A549 (cell line): Measurements from ENCODE around the gene CLSTN2. TPM values are rescaled to one million over a fixed set of nuclear protein-coding genes. Genes with fewer than 3 reads are reported as not detected.
A peak's percentile ranks its signal among the peaks of the same experiment; 100 is the strongest.

ENCODE experiments used
- ATAC-seq, 2 experiments: fragments of 200-7000 bp in 1 of 2; fragments of >200 bp in 1 of 2; cut with Nextera tagmentation in 1 of 2; cut with Tn5 transposase in 1 of 2; 3 replicates each; pipeline versions ENCODE4 v1.8.0 to v1.9.1; 2018 to 2020; ENCODE audit warnings: mild to moderate bottlenecking in 1 of 2, moderate library complexity in 1 of 2
- CTCF ChIA-PET: fragments of 300-600 bp; sonication (Branson Sonifier 250); formaldehyde crosslinking; extraction: SDS; loops from one replicate; lab custom pipeline; 2021; ENCODE audit warnings: antibody characterized with exemption, inconsistent platforms; lab: Yijun Ruan, JAX
- POLR2A ChIA-PET: fragments of 350-600 bp; formaldehyde crosslinking; extraction: SDS; loops from one replicate; lab custom pipeline; 2021; ENCODE audit warnings: antibody characterized with exemption, inconsistent platforms; lab: Yijun Ruan, JAX
- DNase-seq, 2 experiments: peaks; one replicate each; pipeline versions ENCODE4 v3.0.0 to v3.0.0-alpha.2; 2011 to 2016; ENCODE audit warnings: low read depth in 1 of 2, low spot score in 1 of 2
- FAIRE-seq: peaks from 2 replicates; lab custom pipeline; 2011; peaks lifted over from hg19 to GRCh38; lab: Jason Lieb, UNC
- H3K27ac ChIP-seq, 2 experiments: fragments of >200 bp; sonication (Bioruptor Twin); formaldehyde crosslinking; 3 replicates each; pipeline ENCODE4 v1.5.1; 2016 to 2017
- H3K4me1 ChIP-seq: fragments of >200 bp; sonication (Bioruptor Twin); formaldehyde crosslinking; 3 replicates; pipeline ENCODE4 v1.6.1; 2016
- H3K4me2 ChIP-seq: fragments of >200 bp; sonication (Bioruptor Twin); formaldehyde crosslinking; 3 replicates; pipeline ENCODE4 v1.6.1; 2016
- H3K4me3 ChIP-seq: fragments of >200 bp; sonication (Bioruptor Twin); formaldehyde crosslinking; 3 replicates; pipeline ENCODE4 v1.5.1; 2016
- H3K9me3 ChIP-seq: fragments of >200 bp; sonication (Bioruptor Twin); formaldehyde crosslinking; 3 replicates; pipeline ENCODE4 v1.6.1; 2016
- ATOH8 ChIP-seq: fragments of 250-450 bp; sonication (Bioruptor Pico); IDR thresholded peaks from 2 replicates; pipeline ENCODE4 v1.5.0; 2020; ENCODE audit warnings: low read depth, mild to moderate bottlenecking, moderate library complexity
- BCL3 ChIP-seq: fragments of >200 bp; sonication (Bioruptor Twin); formaldehyde crosslinking; IDR thresholded peaks from 3 replicates; pipeline ENCODE4 v1.6.1; 2016
- CEBPB ChIP-seq, 2 experiments: fragments of >200 bp in 1 of 2; sonication (Bioruptor Twin) in 1 of 2; formaldehyde crosslinking in 1 of 2; IDR thresholded peaks; 2 replicates each; pipeline ENCODE4 v1.6.1; 2012 to 2016
- CHD4 ChIP-seq: fragments of 200-600 bp; sonication (generic); IDR thresholded peaks from 2 replicates; pipeline ENCODE4 v1.6.1; 2016; ENCODE audit warnings: antibody characterized with exemption, mild to moderate bottlenecking, borderline replicate concordance
- ESRRA ChIP-seq: fragments of 150-350 bp; IDR thresholded peaks from 2 replicates; pipeline ENCODE4 v1.6.1; 2014; ENCODE audit warnings: mild to moderate bottlenecking, low read length, borderline replicate concordance
- FOSB ChIP-seq: fragments of 250-450 bp; sonication (Bioruptor Pico); IDR thresholded peaks from 2 replicates; pipeline ENCODE4 v1.5.0; 2020; ENCODE audit warnings: mild to moderate bottlenecking, moderate library complexity
- FOXS1 ChIP-seq: fragments of 250-450 bp; sonication (Bioruptor Pico); IDR thresholded peaks from 2 replicates; pipeline ENCODE4 v1.5.0; 2020; ENCODE audit warnings: mild to moderate bottlenecking, moderate library complexity
- GATA3 ChIP-seq: IDR thresholded peaks from 2 replicates; pipeline ENCODE4 v1.6.1; 2012; ENCODE audit warnings: borderline replicate concordance
- HDAC2 ChIP-seq: fragments of 200-600 bp; sonication (generic); IDR thresholded peaks from 2 replicates; pipeline ENCODE4 v1.6.1; 2016
- HOXA7 ChIP-seq: fragments of 250-450 bp; sonication (Bioruptor Pico); IDR thresholded peaks from 2 replicates; pipeline ENCODE4 v1.5.0; 2020; ENCODE audit warnings: mild to moderate bottlenecking, moderate library complexity
- HOXB5 ChIP-seq: fragments of 250-450 bp; sonication (Bioruptor Pico); IDR thresholded peaks from 2 replicates; pipeline ENCODE4 v1.5.0; 2020; ENCODE audit warnings: mild to moderate bottlenecking, moderate library complexity
- JUNB ChIP-seq: fragments of >200 bp; sonication (Bioruptor Twin); formaldehyde crosslinking; IDR thresholded peaks from 2 replicates; pipeline ENCODE4 v1.6.1; 2016
- KDM1A ChIP-seq: fragments of 200-600 bp; sonication (generic); IDR thresholded peaks from 2 replicates; pipeline ENCODE4 v1.6.1; 2016; ENCODE audit warnings: low read depth, mild to moderate bottlenecking
- MAFK ChIP-seq: fragments of 450-650 bp; IDR thresholded peaks from 2 replicates; pipeline ENCODE4 v1.6.1; 2014; ENCODE audit not compliant: partially characterized antibody
- MYC ChIP-seq: IDR thresholded peaks from 2 replicates; pipeline ENCODE4 v1.6.1; 2012; ENCODE audit warnings: mild to moderate bottlenecking, inconsistent platforms, low read length, improper control_type of control experiment, borderline replicate concordance
- NPAS2 ChIP-seq: fragments of 250-450 bp; sonication (Bioruptor Pico); IDR thresholded peaks from 2 replicates; pipeline ENCODE4 v1.8.0; 2022; ENCODE audit warnings: mild to moderate bottlenecking, moderate library complexity, borderline replicate concordance
- NR3C1 ChIP-seq: fragments of >200 bp; sonication (Bioruptor Twin); formaldehyde crosslinking; IDR thresholded peaks from 3 replicates; pipeline ENCODE4 v1.6.1; 2017
- PBX3 ChIP-seq: IDR thresholded peaks from 2 replicates; pipeline ENCODE4 v1.6.1; 2012
- PHF8 ChIP-seq: fragments of 200-600 bp; sonication (generic); IDR thresholded peaks from 2 replicates; pipeline ENCODE4 v1.6.1; 2016; ENCODE audit warnings: low read depth, mild to moderate bottlenecking, antibody characterized with exemption, moderate library complexity, borderline replicate concordance
- RAD21 ChIP-seq, 2 experiments: fragments of >200 bp in 1 of 2; sonication (Bioruptor Twin) in 1 of 2; formaldehyde crosslinking in 1 of 2; IDR thresholded peaks in 1 of 2; conservative IDR thresholded peaks in 1 of 2; 2 replicates in 1 of 2; 3 replicates in 1 of 2; pipeline ENCODE4 v1.6.1; 2012 to 2018; ENCODE audit warnings: inconsistent platforms in 1 of 2
- RARB ChIP-seq: fragments of 250-450 bp; sonication (Bioruptor Pico); IDR thresholded peaks from 2 replicates; pipeline ENCODE4 v1.8.0; 2021; ENCODE audit warnings: mild to moderate bottlenecking, moderate library complexity
- RCOR1 ChIP-seq: fragments of 150-350 bp; IDR thresholded peaks from 2 replicates; pipeline ENCODE4 v1.6.1; 2014; ENCODE audit warnings: antibody characterized with exemption, low read length, low read depth
- RFX5 ChIP-seq: fragments of 450-650 bp; IDR thresholded peaks from 2 replicates; pipeline ENCODE4 v1.7.1; 2014; ENCODE audit warnings: antibody characterized with exemption, mild to moderate bottlenecking, moderate library complexity
- SREBF2 ChIP-seq: fragments of 450-650 bp; IDR thresholded peaks from 2 replicates; pipeline ENCODE4 v1.6.1; 2014; ENCODE audit warnings: mild to moderate bottlenecking, moderate library complexity
- TP53 ChIP-seq: fragments of 250-450 bp; sonication (Bioruptor Pico); IDR thresholded peaks from 2 replicates; pipeline ENCODE4 v1.5.0; 2021; ENCODE audit warnings: mild to moderate bottlenecking, moderate library complexity
- ZNF302 ChIP-seq: fragments of 250-450 bp; sonication (Bioruptor Pico); IDR thresholded peaks from 2 replicates; pipeline ENCODE4 v1.9.0; 2021; ENCODE audit warnings: inconsistent platforms, mild to moderate bottlenecking, moderate library complexity
- ZSCAN20 ChIP-seq: fragments of 250-450 bp; sonication (Bioruptor Pico); IDR thresholded peaks from 2 replicates; pipeline ENCODE4 v1.8.0; 2022; ENCODE audit warnings: mild to moderate bottlenecking, moderate library complexity
- WGBS: methylation state at CpG from one replicate; pipeline ENCODE4 v1.1.6; 2017; ENCODE audit errors: missing lambda C conversion rate; 5-methylcytosine and 5-hydroxymethylcytosine counted together
- polyA minus RNA-seq: library from RNA; depleted of rRNA, polyadenylated mRNA; stranded (reverse); fragments of >200 nt; gene quantifications from 2 replicates; pipeline ENCODE4 v1.2.3, GENCODE V29; 2011; rRNA and poly(A)+ RNA removed
- polyA plus RNA-seq, 4 experiments: library from polyadenylated mRNA; depleted of rRNA in 3 of 4; stranded (reverse); fragments of >200 nt; fragmentation: RNase III in 1 of 4; extraction: RNeasy Plus Mini Kit Qiagen cat#74134 plus additional on column Dnase treatment in 1 of 4; gene quantifications; 2 replicates in 3 of 4; 3 replicates in 1 of 4; pipeline ENCODE4 v1.2.3, GENCODE V29; 2011 to 2017

Gene CLSTN2
- polyA plus RNA-seq (2011; rRNA removed) (0.04 TPM in 2 replicates), polyA plus RNA-seq (2017; fragmentation: RNase III; extraction: RNeasy Plus Mini Kit Qiagen cat#74134 plus additional on column Dnase treatment) (0.03 to 0.05 TPM (median 0.04 TPM) in 3 replicates), polyA minus RNA-seq (0.05 and 0.25 TPM in 2 replicates)
- under 0.01 and 0.01 TPM in 2 replicates for polyA plus RNA-seq (2012; cell fraction: cytosol; rRNA removed)
- 0.01 TPM in 1 of 2 replicates, not detected in the other for polyA plus RNA-seq (2012; cell fraction: nucleus; rRNA removed)

GRCh38 chr3:139935016-139935865 lies at the start of gene CLSTN2:
CLSTN2 (plus strand) TSS chr3:139935185.
- no peak for FAIRE-seq
- peak within 1 kb of the TSS; percentile 47 for H3K4me3 ChIP-seq

GRCh38 chr3:139887431-139887830 lies 47.6 kb upstream of the CLSTN2 start:
- CTCF ChIA-PET: no interaction called here
- TF ChIP-seq ATOH8 (CRISPR knock-in tag): no peak
- TF ChIP-seq NR3C1: no peak
- no peak for TF ChIP-seq MYC
- no peak for TF ChIP-seq KDM1A
- TF ChIP-seq HOXB5: no peak
- TF ChIP-seq TP53 (CRISPR knock-in tag): no peak
- no peak for TF ChIP-seq ESRRA
- TF ChIP-seq BCL3: no peak
- TF ChIP-seq ZSCAN20 (CRISPR knock-in tag): no peak
- no peak for TF ChIP-seq NPAS2 (CRISPR knock-in tag)
- TF ChIP-seq RFX5: no peak
- TF ChIP-seq RARB (CRISPR knock-in tag): no peak
- no peak for TF ChIP-seq RAD21 (conservative IDR thresholded peaks at IDR 0.05 in 1 of 2, IDR thresholded peaks at IDR 0.05 in 1 of 2)
- TF ChIP-seq, all 56 proteins: peak for 0
- FAIRE-seq (no peak), DNase-seq (no peak), ATAC-seq (no peak)
- no peak overlapping the region for H3K4me2 ChIP-seq
- H3K9me3 ChIP-seq: no peaks in the 10 kb centered on the region
- H3K27ac ChIP-seq: no peak overlapping the region
- POLR2A ChIA-PET: no interaction called here
- no peak overlapping the region for H3K4me3 ChIP-seq
- H3K4me1 ChIP-seq: no peaks in the 10 kb centered on the region

More at GRCh38 chr3:139935016-139935865, at the start of gene CLSTN2:
- DNase-seq (peak; percentile 24 to 31), ATAC-seq (peak; percentile 72 to 82)
- CTCF ChIA-PET: interaction anchor here (1.0 kb wide), 3 partner anchors 18 to 96 kb away, joined by 3 read pairs; no protein-coding TSS in a partner anchor
- no peaks in the 10 kb centered on the region for H3K9me3 ChIP-seq
- H3K4me2 ChIP-seq: peak within 1 kb of the TSS; percentile 93
- H3K27ac ChIP-seq: no peak within 1 kb of the TSS
- TF ChIP-seq PBX3 (no peak), JUNB (no peak), NPAS2 (CRISPR knock-in tag) (no peak), GATA3 (no peak), RCOR1 (no peak), FOXS1 (CRISPR knock-in tag) (no peak), TP53 (CRISPR knock-in tag) (no peak), FOSB (no peak), HOXA7 (CRISPR knock-in tag) (no peak), HDAC2 (no peak), ZNF302 (no peak), SREBF2 (no peak), MAFK (no peak), CHD4 (no peak), RAD21 (conservative IDR thresholded peaks at IDR 0.05 in 1 of 2, IDR thresholded peaks at IDR 0.05 in 1 of 2) (no peak), PHF8 (no peak), RFX5 (no peak), CEBPB (IDR thresholded peaks at IDR 0.05) (no peak)
- POLR2A ChIA-PET: no interaction called here
- WGBS: no CpG with 5 or more reads among the region's 89 CpGs
- H3K4me1 ChIP-seq: peaks cover 10% of the 10 kb centered on the region
